Epithelial cell of esophagus (primary cell): ENCODE results near the gene ARRB1.

Experiments used
- DNase-seq: peaks from one replicate; pipeline ENCODE4 v3.0.0; 2010; ENCODE audit warnings: low read depth
- H3K4me3 ChIP-seq: 2 replicates; pipeline ENCODE4 v1.5.1; 2011; ENCODE audit warnings: mild to moderate bottlenecking, low read length, control low read depth
- CTCF ChIP-seq: IDR thresholded peaks from 2 replicates; pipeline ENCODE4 v1.5.1; 2011; ENCODE audit warnings: low read depth, mild to moderate bottlenecking, low read length, control low read depth, inconsistent platforms; ENCODE audit not compliant: insufficient read depth; ENCODE audit errors: missing control alignments

ARRB1 gene

GRCh38 chr11:75219869-75220268 lies 131.6 kb downstream of the ARRB1 start:
- no peak for DNase-seq
- no peak overlapping the region for H3K4me3 ChIP-seq
- TF ChIP-seq CTCF = no peak

GRCh38 chr11:75214843-75215242 lies 136.6 kb downstream of the ARRB1 start:
- no peak overlapping the region for H3K4me3 ChIP-seq
- DNase-seq = no peak
- TF ChIP-seq CTCF = no peak

GRCh38 chr11:75214411-75214821 lies 137.0 kb downstream of the ARRB1 start:
- peak; percentile 44 for TF ChIP-seq CTCF

More at GRCh38 chr11:75214411-75214821, 137.0 kb downstream of the ARRB1 start:
- no peak overlapping the region for H3K4me3 ChIP-seq
- peak; percentile 83 for DNase-seq
